Caco-2 (cell line): ENCODE measurements around the gene CEP63. TPM values are rescaled to one million over a fixed set of nuclear protein-coding genes. Genes with fewer than 3 reads are reported as not detected.

ENCODE experiments used
- BruUV-seq: library from RNA; stranded (reverse); fragments of 400-500 nt; replicated peaks from 2 replicates; lab custom pipeline; 2021; lab: Mats Ljungman, UMichigan
- CTCF ChIA-PET: fragments of 300-600 bp; sonication (Branson Sonifier 250); formaldehyde crosslinking; loops from one replicate; lab custom pipeline; 2022; ENCODE audit warnings: antibody characterized with exemption; lab: Charles Lee
- POLR2A ChIA-PET: fragments of 300-600 bp; sonication (Branson Sonifier 250); formaldehyde crosslinking; loops from one replicate; lab custom pipeline; 2022; ENCODE audit warnings: antibody characterized with exemption; lab: Charles Lee
- DNase-seq, 2 experiments: peaks; one replicate each; pipeline versions ENCODE4 v3.0.0 to v3.0.0-alpha.2; 2020 to 2022
- H3K27me3 ChIP-seq: replicated peaks from 2 replicates; pipeline ENCODE4 v1.6.0; 2011; ENCODE audit warnings: low read length; ENCODE audit not compliant: control insufficient read depth, insufficient read depth
- H3K36me3 ChIP-seq: 2 replicates; pipeline ENCODE4 v1.5.1; 2011; ENCODE audit warnings: low read length; ENCODE audit not compliant: control insufficient read depth, insufficient read depth
- H3K4me1 ChIP-seq: fragments of 250-450 bp; sonication (Bioruptor Pico); 2 replicates; pipeline ENCODE4 v1.5.1; 2020; ENCODE audit warnings: mild to moderate bottlenecking
- H3K4me3 ChIP-seq: 2 replicates; pipeline ENCODE4 v1.5.1; 2011; ENCODE audit warnings: low read depth, mild to moderate bottlenecking, control low read depth, low read length
- H3K9me3 ChIP-seq: fragments of 250-450 bp; sonication (Bioruptor Pico); 2 replicates; pipeline ENCODE4 v1.5.1; 2020; ENCODE audit warnings: mild to moderate bottlenecking, moderate library complexity
- H3K27ac Mint-ChIP-seq: one replicate; pipeline ENCODE4 v1.8.0; 2022; ENCODE audit warnings: mixed read lengths; ENCODE audit not compliant: unreplicated experiment
- H3K27me3 Mint-ChIP-seq: one replicate; pipeline ENCODE4 v1.8.0; 2022; ENCODE audit warnings: mixed read lengths; ENCODE audit not compliant: insufficient read depth, unreplicated experiment
- H3K36me3 Mint-ChIP-seq: one replicate; pipeline ENCODE4 v1.8.0; 2022; ENCODE audit warnings: mild to moderate bottlenecking, mixed read lengths; ENCODE audit not compliant: insufficient read depth, unreplicated experiment
- H3K4me1 Mint-ChIP-seq: one replicate; pipeline ENCODE4 v1.8.0; 2022; ENCODE audit warnings: low read depth, mixed read lengths; ENCODE audit not compliant: unreplicated experiment
- H3K4me3 Mint-ChIP-seq: one replicate; pipeline ENCODE4 v1.8.0; 2022; ENCODE audit warnings: mild to moderate bottlenecking, moderate library complexity, mixed read lengths; ENCODE audit not compliant: unreplicated experiment
- H3K9me3 Mint-ChIP-seq: one replicate; pipeline ENCODE4 v1.8.0; 2022; ENCODE audit warnings: mixed read lengths; ENCODE audit not compliant: unreplicated experiment
- intact Hi-C: fragments of 100-400 bp; cut with micrococcal nuclease; formaldehyde crosslinking; loops from one replicate; pipeline ENCODE4 v1.10.0; 2022; ENCODE audit not compliant: unreplicated experiment
- total RNA-seq: library from RNA; stranded (reverse); gene quantifications from 2 replicates; pipeline ENCODE4 v1.2.3, GENCODE V29; 2022
- TF ChIP-seq, protein P1 (sequence below), 2 experiments: fragments of 200-600 bp in 1 of 2; IDR thresholded peaks; 1 replicate in 1 of 2; 2 replicates in 1 of 2; pipeline versions ENCODE4 v1.5.1 to v1.8.0; 2011 to 2022; ENCODE audit warnings: antibody characterized with exemption in 1 of 2, control low read depth in 1 of 2, inconsistent platforms in 1 of 2, low read depth in 1 of 2, low read length in 1 of 2, mild to moderate bottlenecking in 1 of 2, moderate library complexity in 1 of 2; ENCODE audit not compliant: insufficient read depth in 1 of 2, severe bottlenecking in 1 of 2, unreplicated experiment in 1 of 2

CEP63 gene
- total RNA-seq, 1 experiment from 2014 or later = 21.9 TPM

DNA sequence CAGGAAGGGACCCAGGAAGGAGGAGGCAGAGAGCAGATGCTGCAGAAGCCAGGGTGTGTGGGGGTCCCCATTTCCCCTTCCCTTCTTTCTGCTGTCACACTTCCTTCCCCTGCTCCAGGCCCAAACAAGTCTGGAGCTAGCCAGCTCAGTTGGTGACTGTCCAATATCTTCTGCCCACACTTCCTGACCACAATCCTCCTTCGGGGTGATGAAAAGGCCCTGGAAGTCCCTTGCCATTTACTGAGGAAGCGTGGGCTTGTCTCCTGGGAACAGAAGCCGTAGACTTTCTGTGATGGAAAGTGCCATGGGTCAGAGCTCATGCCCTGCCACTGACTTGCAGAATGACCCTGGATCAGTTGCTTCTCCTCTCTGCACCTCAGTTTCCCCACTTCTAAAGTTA is 39.1 kb upstream of the CEP63 start:
- ChIA-PET POLR2A (no interaction called here), CTCF (no interaction called here)
- Mint-ChIP-seq H3K27me3 (no peaks in the 10 kb centered on the region), H3K4me3 (no peak overlapping the region), H3K27ac (peak overlapping the region; percentile 57), H3K9me3 (peaks cover 10% of the 10 kb centered on the region), H3K36me3 (no peaks in the 10 kb centered on the region), H3K4me1 (peaks cover 24% of the 10 kb centered on the region)
- Histone ChIP-seq H3K9me3 (no peaks in the 10 kb centered on the region), H3K4me3 (no peak overlapping the region), H3K4me1 (peaks cover 3% of the 10 kb centered on the region; the same call in 1 of the 2 replicates), H3K27me3 (no peaks in the 10 kb centered on the region), H3K36me3 (no peaks in the 10 kb centered on the region)
- no peak for DNase-seq
- intact Hi-C loops = no loop called here
- BruUV-seq = no TSS peak
- TF ChIP-seq, protein P1, sequence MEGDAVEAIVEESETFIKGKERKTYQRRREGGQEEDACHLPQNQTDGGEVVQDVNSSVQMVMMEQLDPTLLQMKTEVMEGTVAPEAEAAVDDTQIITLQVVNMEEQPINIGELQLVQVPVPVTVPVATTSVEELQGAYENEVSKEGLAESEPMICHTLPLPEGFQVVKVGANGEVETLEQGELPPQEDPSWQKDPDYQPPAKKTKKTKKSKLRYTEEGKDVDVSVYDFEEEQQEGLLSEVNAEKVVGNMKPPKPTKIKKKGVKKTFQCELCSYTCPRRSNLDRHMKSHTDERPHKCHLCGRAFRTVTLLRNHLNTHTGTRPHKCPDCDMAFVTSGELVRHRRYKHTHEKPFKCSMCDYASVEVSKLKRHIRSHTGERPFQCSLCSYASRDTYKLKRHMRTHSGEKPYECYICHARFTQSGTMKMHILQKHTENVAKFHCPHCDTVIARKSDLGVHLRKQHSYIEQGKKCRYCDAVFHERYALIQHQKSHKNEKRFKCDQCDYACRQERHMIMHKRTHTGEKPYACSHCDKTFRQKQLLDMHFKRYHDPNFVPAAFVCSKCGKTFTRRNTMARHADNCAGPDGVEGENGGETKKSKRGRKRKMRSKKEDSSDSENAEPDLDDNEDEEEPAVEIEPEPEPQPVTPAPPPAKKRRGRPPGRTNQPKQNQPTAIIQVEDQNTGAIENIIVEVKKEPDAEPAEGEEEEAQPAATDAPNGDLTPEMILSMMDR (IDR thresholded peaks at IDR 0.05; ENCODE audit: insufficient read depth in 1 of 2, low read depth in 1 of 2, low read length in 1 of 2, severe bottlenecking in 1 of 2, unreplicated experiment in 1 of 2) = no peak

DNA sequence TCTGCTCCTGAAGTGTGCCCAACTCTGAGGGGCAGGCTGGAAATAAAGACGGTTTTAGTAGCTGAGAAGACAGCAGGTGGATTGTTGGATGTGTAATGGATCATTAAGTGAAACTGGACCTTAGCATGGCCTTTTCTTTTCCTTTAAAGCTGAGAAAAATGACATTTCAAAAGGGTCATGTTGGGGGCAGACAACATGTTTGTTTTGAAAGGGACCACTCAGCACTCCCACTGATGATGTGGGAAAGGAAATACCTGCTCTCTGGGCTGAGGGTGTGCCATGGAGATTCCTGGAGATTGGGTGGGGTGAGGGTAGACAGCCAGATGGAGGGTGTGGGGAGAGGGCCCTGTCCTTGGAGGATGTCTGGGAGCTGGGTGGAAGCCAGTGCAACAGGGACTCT is 38.5 kb upstream of the CEP63 start:
- H3K27me3 ChIP-seq = no peaks in the 10 kb centered on the region
- Mint-ChIP-seq H3K4me1 (peaks cover 24% of the 10 kb centered on the region), H3K27ac (peak overlapping the region; percentile 17), H3K9me3 (peaks cover 10% of the 10 kb centered on the region), H3K36me3 (no peaks in the 10 kb centered on the region), H3K27me3 (no peaks in the 10 kb centered on the region), H3K4me3 (no peak overlapping the region)
- H3K4me3 ChIP-seq = no peak overlapping the region
- no peak for DNase-seq
- intact Hi-C loops = no loop called here
- TF ChIP-seq, protein P1 (IDR thresholded peaks at IDR 0.05; ENCODE audit: insufficient read depth in 1 of 2, low read depth in 1 of 2, low read length in 1 of 2, severe bottlenecking in 1 of 2, unreplicated experiment in 1 of 2) = no peak
- no peaks in the 10 kb centered on the region for H3K9me3 ChIP-seq
- peaks cover 3% of the 10 kb centered on the region; the same call in 1 of the 2 replicates for H3K4me1 ChIP-seq
- POLR2A ChIA-PET = no interaction called here
- CTCF ChIA-PET = no interaction called here
- BruUV-seq = no TSS peak
- no peaks in the 10 kb centered on the region for H3K36me3 ChIP-seq

DNA sequence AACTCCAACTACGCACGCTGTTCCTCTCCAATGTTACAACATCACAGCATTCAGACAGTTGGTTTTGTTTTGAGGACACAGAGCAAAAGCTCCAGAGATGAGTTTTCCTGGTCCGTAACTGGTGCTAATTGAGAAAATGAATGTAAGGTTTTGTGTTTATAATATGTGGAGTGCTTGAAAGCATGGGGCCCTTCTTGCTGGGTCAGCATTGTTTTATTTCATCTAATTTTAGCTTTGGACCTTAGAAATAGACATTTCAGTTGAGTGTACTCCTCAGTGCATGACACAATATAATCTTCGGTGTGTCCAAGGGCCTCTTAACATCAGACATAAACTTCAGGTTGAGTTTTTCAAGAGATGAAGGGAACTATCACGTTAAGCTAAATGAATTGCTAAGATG is 37.2 kb upstream of the CEP63 start:
- Mint-ChIP-seq H3K4me3 (no peak overlapping the region), H3K9me3 (peaks cover 10% of the 10 kb centered on the region), H3K27me3 (no peaks in the 10 kb centered on the region), H3K4me1 (peaks cover 24% of the 10 kb centered on the region), H3K27ac (no peak overlapping the region), H3K36me3 (no peaks in the 10 kb centered on the region)
- ChIA-PET POLR2A (interaction anchor here (0.7 kb wide), 1 partner anchor 74 kb away, joined by 3 read pairs; the partner anchor contains the start of gene AMOTL2), CTCF (interaction anchor here (1.0 kb wide), 1 partner anchor 149 kb away, joined by 3 read pairs; no protein-coding TSS in a partner anchor)
- Histone ChIP-seq H3K4me3 (no peak overlapping the region), H3K9me3 (no peaks in the 10 kb centered on the region), H3K4me1 (peaks cover 3% of the 10 kb centered on the region; the same call in 1 of the 2 replicates), H3K36me3 (no peaks in the 10 kb centered on the region), H3K27me3 (no peaks in the 10 kb centered on the region)
- BruUV-seq = no TSS peak
- intact Hi-C loops = loop anchor here (1.0 kb wide), 1 partner anchor 140 kb away; no protein-coding TSS in a partner anchor
- TF ChIP-seq, protein P1 (IDR thresholded peaks at IDR 0.05; ENCODE audit: insufficient read depth in 1 of 2, low read depth in 1 of 2, low read length in 1 of 2, severe bottlenecking in 1 of 2, unreplicated experiment in 1 of 2) = no peak
- DNase-seq = no peak
